GM12874 (cell line): ENCODE results near the gene CNIH3.

Experiments
- TF ChIP-seq, protein P1 (sequence below): IDR thresholded peaks from 2 replicates; pipeline ENCODE4 v1.5.1; 2011; ENCODE audit warnings: low read depth, mild to moderate bottlenecking, control low read depth, low read length, moderate library complexity; ENCODE audit not compliant: insufficient read depth

The CNIH3 gene

GRCh38 chr1:224734261-224734935 lies 118.3 kb downstream of the CNIH3 start:
- TF ChIP-seq, protein P1, sequence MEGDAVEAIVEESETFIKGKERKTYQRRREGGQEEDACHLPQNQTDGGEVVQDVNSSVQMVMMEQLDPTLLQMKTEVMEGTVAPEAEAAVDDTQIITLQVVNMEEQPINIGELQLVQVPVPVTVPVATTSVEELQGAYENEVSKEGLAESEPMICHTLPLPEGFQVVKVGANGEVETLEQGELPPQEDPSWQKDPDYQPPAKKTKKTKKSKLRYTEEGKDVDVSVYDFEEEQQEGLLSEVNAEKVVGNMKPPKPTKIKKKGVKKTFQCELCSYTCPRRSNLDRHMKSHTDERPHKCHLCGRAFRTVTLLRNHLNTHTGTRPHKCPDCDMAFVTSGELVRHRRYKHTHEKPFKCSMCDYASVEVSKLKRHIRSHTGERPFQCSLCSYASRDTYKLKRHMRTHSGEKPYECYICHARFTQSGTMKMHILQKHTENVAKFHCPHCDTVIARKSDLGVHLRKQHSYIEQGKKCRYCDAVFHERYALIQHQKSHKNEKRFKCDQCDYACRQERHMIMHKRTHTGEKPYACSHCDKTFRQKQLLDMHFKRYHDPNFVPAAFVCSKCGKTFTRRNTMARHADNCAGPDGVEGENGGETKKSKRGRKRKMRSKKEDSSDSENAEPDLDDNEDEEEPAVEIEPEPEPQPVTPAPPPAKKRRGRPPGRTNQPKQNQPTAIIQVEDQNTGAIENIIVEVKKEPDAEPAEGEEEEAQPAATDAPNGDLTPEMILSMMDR: no peak

DNA sequence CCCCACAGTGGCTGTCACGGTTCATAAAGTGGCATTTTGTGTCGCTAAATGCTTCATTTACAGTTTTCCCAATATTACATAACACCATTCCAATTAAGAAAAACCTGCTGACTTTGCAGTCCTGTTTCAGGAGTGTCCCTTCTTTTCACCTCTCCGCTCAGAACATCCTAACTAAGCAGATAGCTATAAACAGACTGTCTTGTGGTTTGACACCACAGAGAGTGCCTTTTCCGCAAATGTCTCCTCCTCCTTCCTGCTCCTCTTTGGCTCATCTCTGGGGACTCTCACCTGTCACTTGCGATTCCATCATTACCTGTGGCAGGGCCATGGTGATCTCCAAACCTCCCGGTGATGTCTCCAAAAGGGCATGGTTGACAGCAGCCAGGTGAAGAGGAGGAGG lies 119.0 kb downstream of the CNIH3 start:
- TF ChIP-seq, protein P1: no peak

- TF ChIP-seq, protein P1: no peak
Measured at GRCh38 chr1:224736619-224737352, 120.7 kb downstream of the CNIH3 start.

DNA sequence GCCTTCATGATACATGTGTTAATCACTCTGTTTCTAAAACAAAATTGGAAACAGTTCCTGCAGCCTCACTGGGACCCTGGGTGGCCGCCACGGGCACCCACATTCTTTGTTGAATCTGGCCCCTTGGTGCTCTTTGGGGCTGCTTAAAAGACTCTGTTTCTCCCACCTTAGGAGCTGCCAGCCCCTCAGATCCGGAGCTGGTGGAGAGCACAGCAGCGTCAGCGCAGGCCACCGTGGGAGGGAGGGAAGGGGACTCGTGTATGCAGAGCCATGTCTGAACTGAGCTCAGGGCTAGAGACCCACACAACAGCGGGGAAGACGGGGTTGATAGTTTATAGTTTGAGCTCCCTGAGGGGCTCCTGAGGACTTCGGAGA lies 121.2 kb downstream of the CNIH3 start:
- TF ChIP-seq, protein P1: no peak

DNA sequence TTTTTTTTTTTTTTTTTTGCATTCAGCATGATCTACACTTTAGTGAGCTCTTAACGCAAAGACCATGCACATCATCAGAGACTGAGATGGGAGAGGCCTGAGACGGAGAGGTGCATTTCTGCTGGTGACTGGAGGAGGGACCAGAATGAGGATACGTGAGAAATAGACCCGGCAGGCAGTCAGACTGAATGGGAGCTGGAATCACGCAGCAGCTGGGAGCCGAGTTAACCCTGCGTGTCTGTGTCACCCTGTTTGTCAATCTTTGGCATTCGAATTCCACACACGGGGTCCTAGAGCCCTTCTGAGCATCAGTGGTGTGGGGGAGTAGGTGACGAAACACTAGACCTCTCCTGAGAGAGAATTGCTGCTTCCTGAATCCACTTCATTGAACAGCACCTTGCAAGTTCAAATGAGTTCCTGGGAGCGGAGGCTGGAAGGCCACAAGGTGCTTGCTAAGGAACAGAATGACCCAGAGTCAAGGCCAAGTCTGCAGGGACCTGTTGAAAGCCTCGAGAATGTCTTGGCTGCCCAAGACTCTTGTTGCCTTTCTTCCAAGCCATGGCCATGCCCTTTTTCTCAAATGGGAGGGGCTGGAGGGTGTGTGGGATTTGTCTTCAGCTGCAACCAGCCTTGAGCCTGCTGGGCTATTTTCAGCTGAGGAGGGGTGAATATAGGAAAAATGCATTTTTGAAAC lies 123.3 kb downstream of the CNIH3 start:
- TF ChIP-seq, protein P1: no peak

GRCh38 chr1:224739997-224740684 lies 124.0 kb downstream of the CNIH3 start:
- TF ChIP-seq, protein P1: no peak

- TF ChIP-seq, protein P1: no peak
Measured at GRCh38 chr1:224740685-224741052, 124.6 kb downstream of the CNIH3 start.
